Spleen (tissue), 7 donors: ENCODE results near the gene SRSF12.
"Not testable (repeated sequence)": the region's sequence is repeated elsewhere in the genome, so short reads cannot be mapped to it uniquely, and the experiment has no call there.

Experiments used
- POLR2A ChIP-seq, 3 donors: fragments of 450-650 bp; IDR thresholded peaks; one replicate each; pipeline ENCODE4 v1.5.1; 2017; ENCODE audit warnings: antibody characterized with exemption in 3 of 3, mild to moderate bottlenecking in 1 of 3
- TF ChIP-seq, protein P1 (sequence below), 11 experiments: fragments of 200-600 bp in 7 of 11; fragments of 450-650 bp in 4 of 11; sonication (generic) in 4 of 11; IDR thresholded peaks in 8 of 11; conservative IDR thresholded peaks in 3 of 11; 1 replicate in 7 of 11; 2 replicates in 4 of 11; pipeline versions ENCODE4 v1.4.0 to v1.8.0; 2016 to 2021; ENCODE audit warnings: antibody characterized with exemption in 11 of 11, inconsistent platforms in 4 of 11, mild to moderate bottlenecking in 1 of 11
- donor health status: DM: no; HTN: no; CAD: no; lungs with moderate emphysema.
- donor health status: DM: no; HTN: no; CAD: no.
- donor health status: DM: no; HTN: no; CAD: no.

DNA sequence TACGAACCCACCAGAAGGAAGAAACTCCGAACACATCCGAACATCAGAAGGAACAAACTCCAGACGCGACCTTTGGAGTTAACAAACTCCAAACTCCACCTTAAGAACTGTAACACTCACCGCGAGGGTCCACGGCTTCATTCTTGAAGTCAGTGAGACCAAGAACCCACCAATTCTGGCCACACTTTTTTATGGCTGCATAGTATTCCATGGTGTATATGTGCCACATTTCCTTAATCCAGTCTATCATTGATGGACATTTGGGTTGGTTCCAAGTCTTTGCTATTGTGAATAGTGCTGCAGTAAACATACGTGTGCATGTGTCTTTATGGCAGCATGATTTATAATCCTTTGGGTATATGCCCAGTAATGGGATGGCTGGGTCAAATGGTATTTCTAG lies 51.8 kb downstream of the SRSF12 start:
- TF ChIP-seq, protein P1, sequence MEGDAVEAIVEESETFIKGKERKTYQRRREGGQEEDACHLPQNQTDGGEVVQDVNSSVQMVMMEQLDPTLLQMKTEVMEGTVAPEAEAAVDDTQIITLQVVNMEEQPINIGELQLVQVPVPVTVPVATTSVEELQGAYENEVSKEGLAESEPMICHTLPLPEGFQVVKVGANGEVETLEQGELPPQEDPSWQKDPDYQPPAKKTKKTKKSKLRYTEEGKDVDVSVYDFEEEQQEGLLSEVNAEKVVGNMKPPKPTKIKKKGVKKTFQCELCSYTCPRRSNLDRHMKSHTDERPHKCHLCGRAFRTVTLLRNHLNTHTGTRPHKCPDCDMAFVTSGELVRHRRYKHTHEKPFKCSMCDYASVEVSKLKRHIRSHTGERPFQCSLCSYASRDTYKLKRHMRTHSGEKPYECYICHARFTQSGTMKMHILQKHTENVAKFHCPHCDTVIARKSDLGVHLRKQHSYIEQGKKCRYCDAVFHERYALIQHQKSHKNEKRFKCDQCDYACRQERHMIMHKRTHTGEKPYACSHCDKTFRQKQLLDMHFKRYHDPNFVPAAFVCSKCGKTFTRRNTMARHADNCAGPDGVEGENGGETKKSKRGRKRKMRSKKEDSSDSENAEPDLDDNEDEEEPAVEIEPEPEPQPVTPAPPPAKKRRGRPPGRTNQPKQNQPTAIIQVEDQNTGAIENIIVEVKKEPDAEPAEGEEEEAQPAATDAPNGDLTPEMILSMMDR (IDR thresholded peaks at IDR 0.05 in 8 of 11, conservative IDR thresholded peaks at IDR 0.05 in 3 of 11) = not testable (repeated sequence)
- TF ChIP-seq POLR2A (IDR thresholded peaks at IDR 0.05) = not testable (repeated sequence)
